ENCODE data around the gene MIF. TPM values are rescaled to one million over a fixed set of nuclear protein-coding genes. Genes with fewer than 3 reads are reported as not detected.
"Not testable (repeated sequence)": the region's sequence is repeated elsewhere in the genome, so short reads cannot be mapped to it uniquely, and the experiment has no call there.

The MIF gene
- total RNA-seq, 1 donor from 2014 or later = 128 TPM

- no peak for DNase-seq (ENCODE audit: low spot score in 2 of 2)
- no peak for FAIRE-seq
Measured at GRCh38 chr22:23925020-23925606, 30.9 kb downstream of the MIF start.

- no peak for FAIRE-seq
- no peak for DNase-seq (ENCODE audit: low spot score in 2 of 2)
Measured at GRCh38 chr22:23926561-23926960, 32.4 kb downstream of the MIF start.

GRCh38 chr22:23938328-23939016 lies 44.3 kb downstream of the MIF start:
- no peak for FAIRE-seq

GRCh38 chr22:23939017-23939357 lies 44.8 kb downstream of the MIF start:
- FAIRE-seq = no peak
- no peak for DNase-seq (ENCODE audit: low spot score in 2 of 2)

More at GRCh38 chr22:23938328-23939016, 44.3 kb downstream of the MIF start:
- no peak for DNase-seq (ENCODE audit: low spot score in 2 of 2)

- not testable (repeated sequence) for FAIRE-seq; DNase-seq (ENCODE audit: low spot score in 2 of 2)
Measured at GRCh38 chr22:23940166-23940565, 46.0 kb downstream of the MIF start.

Small RNA genes within 50 kb of the gene (small RNA-seq; reads per million reads assigned to genes)
- not detected for gene RN7SL268P

Other genes with a start within 250 kb of the MIF start
- gene RGL4, start 203.4 kb upstream of the MIF start, total RNA-seq = not detected
- gene ZNF70, start 143.3 kb upstream of the MIF start, total RNA-seq = 3.7 TPM
- gene VPREB3, start 140.0 kb upstream of the MIF start, total RNA-seq = not detected
- gene C22orf15, start 131.4 kb upstream of the MIF start, total RNA-seq = not detected
- gene CHCHD10, start 126.4 kb upstream of the MIF start, total RNA-seq = 5.3 TPM
- gene MMP11, start 121.5 kb upstream of the MIF start, total RNA-seq = 18.8 TPM
- gene SMARCB1, start 107.4 kb upstream of the MIF start, total RNA-seq = 25.7 TPM
- 0.82 TPM for gene DERL3, start 55.4 kb upstream of the MIF start, total RNA-seq
- 11.4 TPM for gene SLC2A11, start 36.5 kb upstream of the MIF start, total RNA-seq
- gene GSTT2B, start 66.8 kb downstream of the MIF start, total RNA-seq = 2.0 TPM
- gene DDTL, start 72.5 kb downstream of the MIF start, total RNA-seq = 3.7 TPM
- gene DDT, start 80.1 kb downstream of the MIF start, total RNA-seq = 24.9 TPM
- 0.41 TPM for gene GSTT2, start 85.8 kb downstream of the MIF start, total RNA-seq
- gene GSTT4, start 111.1 kb downstream of the MIF start, total RNA-seq = not detected
- gene CABIN1, start 116.9 kb downstream of the MIF start, total RNA-seq = 30.2 TPM

Data from frontal cortex (tissue), 4 donors.